GM19468 (cell line): ENCODE results near the gene PEX13.
A peak's percentile ranks its signal among the peaks of the same experiment; 100 is the strongest.
"Not testable (repeated sequence)": the region's sequence is repeated elsewhere in the genome, so short reads cannot be mapped to it uniquely, and the experiment has no call there.

Experiments
- ATAC-seq: cut with Tn5 transposase; IDR thresholded peaks from one replicate; pipeline ENCODE4 v1.9.1; 2021; ENCODE audit warnings: mild to moderate bottlenecking, moderate library complexity, moderate number of reproducible peaks; ENCODE audit not compliant: unreplicated experiment; ENCODE audit errors: extremely low read depth

The PEX13 gene, protein sequence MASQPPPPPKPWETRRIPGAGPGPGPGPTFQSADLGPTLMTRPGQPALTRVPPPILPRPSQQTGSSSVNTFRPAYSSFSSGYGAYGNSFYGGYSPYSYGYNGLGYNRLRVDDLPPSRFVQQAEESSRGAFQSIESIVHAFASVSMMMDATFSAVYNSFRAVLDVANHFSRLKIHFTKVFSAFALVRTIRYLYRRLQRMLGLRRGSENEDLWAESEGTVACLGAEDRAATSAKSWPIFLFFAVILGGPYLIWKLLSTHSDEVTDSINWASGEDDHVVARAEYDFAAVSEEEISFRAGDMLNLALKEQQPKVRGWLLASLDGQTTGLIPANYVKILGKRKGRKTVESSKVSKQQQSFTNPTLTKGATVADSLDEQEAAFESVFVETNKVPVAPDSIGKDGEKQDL

GRCh38 chr2:61017556-61018317, at the start of gene PEX13, which contains the start of gene PUS10:
Gene PEX13, plus strand, starts transcription at chr2:61017720. Its CDS starts 40 bp downstream, at chr2:61017760.
Gene PUS10, minus strand, starts transcription at chr2:61018255. Its CDS starts 6,365 bp downstream, at chr2:61011890.
- ATAC-seq, result peak; percentile 16

DNA sequence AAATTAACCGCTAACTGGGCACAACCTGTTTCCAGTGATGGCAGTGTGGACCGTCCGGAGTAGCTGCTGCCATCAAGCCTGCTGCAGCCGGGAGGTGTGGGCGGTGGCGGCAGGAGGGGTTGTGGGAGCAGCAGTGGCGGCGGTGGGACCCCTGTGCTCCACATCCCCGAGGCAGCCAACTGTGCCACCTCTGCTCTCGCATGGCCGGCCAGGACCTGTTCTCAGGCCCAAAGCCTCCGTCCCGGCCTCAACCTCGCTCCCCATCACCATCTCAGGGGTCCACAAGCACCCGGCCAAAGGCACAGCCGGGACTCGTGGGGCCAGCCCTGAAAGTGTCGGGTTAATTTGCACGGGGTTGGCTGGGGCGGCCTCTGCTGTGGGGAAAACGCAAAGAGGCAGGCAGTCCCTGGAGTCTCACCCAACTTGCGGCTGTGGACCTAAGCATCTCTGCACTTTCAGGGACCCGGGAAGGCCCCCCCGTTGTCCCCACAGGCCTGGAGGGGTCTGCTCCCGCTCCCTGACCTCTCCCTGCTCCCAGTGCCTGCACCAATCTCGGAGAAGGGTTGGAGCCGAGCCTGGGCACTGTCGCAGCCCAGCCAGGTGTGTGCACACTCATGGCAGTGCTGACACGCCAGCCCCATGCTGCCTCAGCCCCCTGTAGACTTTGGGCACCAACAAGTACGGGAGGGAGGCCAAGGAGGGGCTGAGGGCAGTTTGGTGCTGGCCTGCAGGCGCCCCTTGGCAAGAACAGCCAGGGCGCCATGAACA, 44.4 kb upstream of the PEX13 start:
- ATAC-seq, result no peak

GRCh38 chr2:60973705-60974104, 43.8 kb upstream of the PEX13 start:
- ATAC-seq, result no peak

DNA sequence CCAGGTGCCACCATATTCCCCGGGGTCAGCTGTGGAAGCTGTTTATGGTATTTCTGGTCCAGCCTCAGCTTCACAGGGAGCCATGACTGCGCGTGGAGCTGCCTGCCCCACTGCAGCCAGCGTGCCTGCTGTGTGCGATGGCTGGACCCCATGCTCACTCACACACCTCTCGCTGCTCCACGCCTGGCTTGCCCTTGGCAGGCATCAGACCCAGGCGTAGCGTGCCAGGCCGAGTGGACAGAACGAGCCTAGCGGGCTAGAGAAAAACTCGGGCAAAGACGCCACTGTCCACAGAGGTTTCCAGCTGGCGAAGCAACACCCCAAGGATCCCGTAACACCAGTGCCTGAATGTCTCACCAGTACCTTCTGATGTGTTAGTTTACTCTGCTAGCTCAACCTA, 42.9 kb upstream of the PEX13 start:
- no peak for ATAC-seq

GRCh38 chr2:60976256-60976850, 41.2 kb upstream of the PEX13 start:
- no peak for ATAC-seq

DNA sequence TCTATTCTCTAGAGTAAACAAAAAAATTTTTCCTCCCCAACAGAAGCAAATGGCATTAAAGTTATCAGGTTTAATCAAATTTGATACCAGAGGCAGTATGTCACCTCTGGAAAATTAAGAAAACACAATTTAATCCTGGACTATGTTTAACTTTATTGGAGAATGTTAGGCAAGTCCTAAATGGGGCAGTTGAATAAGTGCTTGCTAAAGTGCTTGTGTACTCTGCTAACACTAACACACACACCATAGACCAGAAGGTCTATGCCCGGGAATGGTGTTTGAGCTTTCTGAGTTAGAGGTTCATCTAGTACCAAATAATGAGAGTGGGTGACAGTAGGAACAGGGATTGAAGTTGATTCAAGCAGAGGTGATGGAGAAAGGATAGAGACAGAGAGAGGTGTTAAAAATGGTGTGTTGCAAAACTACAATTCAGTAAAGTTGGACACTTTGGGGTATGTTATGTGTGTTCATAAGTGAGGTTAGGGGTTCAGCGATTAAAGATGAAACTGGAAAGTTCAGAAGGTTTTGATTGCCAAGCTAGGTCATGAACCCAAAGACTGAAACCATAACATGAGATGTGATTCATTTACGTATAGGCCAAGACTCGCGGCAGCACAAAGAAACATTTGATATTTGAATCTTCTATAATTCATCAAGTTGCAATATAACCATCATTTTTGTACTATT, 40.5 kb upstream of the PEX13 start:
- no peak for ATAC-seq

GRCh38 chr2:60977562-60977895, 40.0 kb upstream of the PEX13 start:
- no peak for ATAC-seq

GRCh38 chr2:60979231-60979630, 38.3 kb upstream of the PEX13 start:
- ATAC-seq, result no peak

DNA sequence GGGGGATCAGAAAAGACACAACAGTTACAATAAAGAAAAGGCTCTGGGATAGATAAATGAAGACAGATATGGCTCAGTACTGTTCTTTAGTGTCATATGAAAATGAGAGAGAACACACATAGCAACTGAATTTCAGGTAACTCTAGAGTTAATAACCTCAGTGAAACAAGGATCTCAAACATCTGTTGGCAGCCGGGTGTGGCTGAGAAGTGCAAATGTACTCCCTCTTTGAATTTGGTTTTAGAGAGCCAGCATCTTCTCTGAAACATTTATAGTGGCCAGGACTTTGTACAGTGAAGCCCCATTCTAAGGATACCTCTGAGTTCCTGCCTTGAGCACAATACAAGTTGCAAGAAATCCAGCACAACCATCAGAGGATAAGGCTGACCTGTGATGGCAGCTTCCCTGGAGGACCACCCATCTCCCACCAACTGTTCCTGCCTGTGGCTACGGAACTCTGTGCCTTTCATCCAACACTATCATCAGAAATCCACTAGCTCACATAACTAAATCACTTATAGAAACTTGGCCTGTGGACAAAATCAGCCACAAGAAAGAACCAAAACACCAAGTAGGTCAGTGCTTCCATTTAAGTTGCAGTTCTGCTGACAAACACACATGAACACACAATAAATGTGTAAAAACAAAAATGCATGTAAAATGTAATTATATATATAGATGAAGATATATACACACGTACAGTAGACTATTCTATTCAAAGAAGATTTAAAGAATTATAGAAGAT, 37.3 kb upstream of the PEX13 start:
- no peak for ATAC-seq

- ATAC-seq, result not testable (repeated sequence)
Observed at GRCh38 chr2:60982066-60982465, 35.5 kb upstream of the PEX13 start.

GRCh38 chr2:60984720-60985119, 32.8 kb upstream of the PEX13 start:
- no peak for ATAC-seq

- no peak for ATAC-seq
Observed at GRCh38 chr2:60987041-60987440, 30.5 kb upstream of the PEX13 start.

DNA sequence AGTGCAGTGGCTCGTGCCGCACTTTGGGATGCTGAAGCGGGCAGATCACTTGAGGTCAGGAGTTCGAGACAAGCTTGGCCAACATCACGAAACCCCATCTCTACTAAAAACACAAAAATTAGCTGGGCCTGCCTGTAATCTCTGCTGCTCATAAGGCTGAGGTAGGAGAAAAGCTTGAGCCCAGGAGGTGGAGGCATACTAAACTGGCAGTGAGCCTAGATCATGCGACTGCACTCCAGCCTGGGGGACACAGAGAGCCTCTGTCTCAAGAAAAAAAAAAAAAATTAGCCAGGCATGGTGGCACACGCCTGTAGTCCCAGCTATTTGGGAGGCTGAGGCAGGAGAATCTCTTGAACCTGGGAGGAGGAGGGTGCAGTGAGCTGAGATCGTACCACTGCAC, 29.9 kb upstream of the PEX13 start:
- ATAC-seq, result not testable (repeated sequence)

DNA sequence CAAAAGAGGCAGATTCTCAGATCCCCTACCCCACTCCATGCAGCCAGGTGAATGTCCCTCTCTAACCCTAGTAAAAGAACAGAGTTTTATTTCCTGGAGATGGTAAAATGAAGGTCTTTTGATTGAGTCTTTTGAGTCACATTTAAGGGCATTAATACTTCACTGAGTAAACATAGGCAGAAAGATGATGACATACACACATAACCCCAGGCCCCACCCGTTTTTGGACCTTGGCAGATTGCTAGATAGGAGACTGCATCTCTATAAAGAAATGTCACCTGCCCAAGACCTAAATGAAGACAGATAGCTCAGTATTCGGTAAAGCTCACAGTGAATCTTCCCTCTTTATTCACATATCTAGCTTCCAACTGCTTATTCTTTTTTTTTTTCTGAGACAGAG, 28.3 kb upstream of the PEX13 start:
- ATAC-seq, result no peak

- no peak for ATAC-seq
Observed at GRCh38 chr2:60991644-60992043, 25.9 kb upstream of the PEX13 start.

GRCh38 chr2:60992985-60993392, 24.5 kb upstream of the PEX13 start:
- ATAC-seq, result peak; percentile 88

DNA sequence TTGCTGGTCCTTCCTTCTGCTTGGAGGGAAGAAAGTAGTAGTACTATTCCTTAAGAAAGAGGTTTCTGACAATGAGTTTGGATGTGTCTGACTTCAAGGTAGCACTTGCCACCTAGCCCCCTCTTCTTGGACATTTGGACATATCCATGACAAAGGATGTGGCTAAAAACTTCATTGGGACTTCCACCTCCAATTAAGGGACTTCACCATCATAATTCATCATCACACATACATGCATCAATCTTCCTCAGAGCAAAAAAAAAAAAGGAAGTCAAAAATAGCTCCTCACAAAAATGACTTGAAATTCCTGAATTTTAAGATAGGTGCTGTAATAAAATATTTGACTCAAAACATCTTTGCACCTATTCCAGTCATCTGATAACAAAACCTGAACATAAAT, 23.4 kb upstream of the PEX13 start:
- no peak for ATAC-seq

GRCh38 chr2:60998628-60999545, 18.6 kb upstream of the PEX13 start:
- ATAC-seq, result no peak
